ENCODE results near the gene MBD4. TPM values are rescaled to one million over a fixed set of nuclear protein-coding genes. Genes with fewer than 3 reads are reported as not detected.

Gene MBD4
- total RNA-seq, 1 experiment from 2014 or later = 40.1 TPM

GRCh38 chr3:129461022-129461421 is 21.3 kb upstream of the MBD4 start:
- Histone ChIP-seq H3K4me2 (ENCODE audit: insufficient read depth, insufficient read length, low read length) (no peak overlapping the region), H3K9me3 (ENCODE audit: control insufficient read depth, low read depth, low read length) (no peaks in the 10 kb centered on the region), H3K27me3 (ENCODE audit: insufficient read depth, low read length) (no peaks in the 10 kb centered on the region), H3K56ac (ENCODE audit: insufficient read length, low read depth, low read length) (no peak overlapping the region), H4K91ac (ENCODE audit: insufficient read length, low read depth, low read length) (no peak overlapping the region), H4K8ac (replicated peaks; ENCODE audit: insufficient read length, low read depth, low read length) (no peak overlapping the region), H4K20me1 (ENCODE audit: control insufficient read depth, insufficient read depth, insufficient read length) (no peaks in the 10 kb centered on the region), H2BK12ac (ENCODE audit: insufficient read length, low read depth, low read length) (no peak overlapping the region), H3K4ac (ENCODE audit: low read depth, low read length) (no peak overlapping the region), H2BK120ac (ENCODE audit: low read depth, low read length, poor library complexity, severe bottlenecking) (no peak overlapping the region), H3K18ac (ENCODE audit: insufficient read length, low read depth, low read length) (no peak overlapping the region), H2BK15ac (ENCODE audit: low read depth, low read length) (no peak overlapping the region), H3K79me2 (ENCODE audit: insufficient read depth, low read length) (no peaks in the 10 kb centered on the region), H3K9ac (ENCODE audit: extremely low read depth, insufficient read length, low read length) (no peak overlapping the region), H3T11ph (ENCODE audit: low read length) (no peak overlapping the region), H2BK20ac (ENCODE audit: low read depth, low read length, poor library complexity, severe bottlenecking) (no peak overlapping the region), H3K4me1 (ENCODE audit: insufficient read depth, low read length) (no peaks in the 10 kb centered on the region), H4K5ac (ENCODE audit: insufficient read length, low read depth, low read length) (no peak overlapping the region), H2BK5ac (ENCODE audit: insufficient read length, low read length) (no peak overlapping the region), H3K14ac (ENCODE audit: insufficient read depth, low read length) (no peak overlapping the region), H2AFZ (ENCODE audit: low read length) (no peak overlapping the region), H3K79me1 (ENCODE audit: insufficient read depth, low read depth, low read length, poor library complexity, severe bottlenecking) (no peaks in the 10 kb centered on the region), H3K23me2 (ENCODE audit: insufficient read length, low read depth, low read length, poor library complexity, severe bottlenecking) (no peaks in the 10 kb centered on the region), H3K27ac (ENCODE audit: insufficient read length, low read depth, low read length) (no peak overlapping the region), H2AK5ac (ENCODE audit: insufficient read length, low read length) (no peak overlapping the region), H3K23ac (ENCODE audit: insufficient read length, low read depth, low read length) (no peak overlapping the region)
- H3K9me3 Mint-ChIP-seq = no peaks in the 10 kb centered on the region
- DNase-seq = no peak
- H3K27me3 Mint-ChIP-seq (ENCODE audit: low read depth) = no peaks in the 10 kb centered on the region
- no peak overlapping the region for H3K4me3 Mint-ChIP-seq
- no peaks in the 10 kb centered on the region for H3K4me1 Mint-ChIP-seq
- no peak for TF ChIP-seq CTCF (conservative IDR thresholded peaks at IDR 0.05)
- no peak overlapping the region for H3K27ac Mint-ChIP-seq
- WGBS (ENCODE audit: extremely low coverage, insufficient read length, low lambda C conversion rate) = no CpG with 5 or more reads among the region's 1 CpG
- peaks cover 0 to 4% (median 0%) of the 10 kb centered on the region in 3 experiments; a peak in 2 of 7 replicates for H3K36me3 Mint-ChIP-seq (ENCODE audit: insufficient read depth in 1 of 3, low read depth in 3 of 3)

Measured in H9 (cell line).